ENCODE measurements around the gene MN1.
"Not testable (repeated sequence)": the region's sequence is repeated elsewhere in the genome, so short reads cannot be mapped to it uniquely, and the experiment has no call there.

The MN1 gene

GRCh38 chr22:27745154-27745553 is 56.4 kb downstream of the MN1 start:
- H3K4me3 ChIP-seq (ENCODE audit: low read depth, low read length): no peak overlapping the region
- DNase-seq (ENCODE audit: low read depth): no peak
- TF ChIP-seq POLR2A (IDR thresholded peaks at IDR 0.05; ENCODE audit: extremely low read depth, insufficient read length): no peak
- no peak for TF ChIP-seq MAX (IDR thresholded peaks at IDR 0.05; ENCODE audit: low read depth, low read length)
- TF ChIP-seq CTCF (IDR thresholded peaks at IDR 0.05; ENCODE audit: low read depth, low read length): no peak
- TF ChIP-seq MYC (IDR thresholded peaks at IDR 0.05; ENCODE audit: low read depth, low read length): no peak

- not testable (repeated sequence) for H3K4me3 ChIP-seq (ENCODE audit: low read depth, low read length); DNase-seq (ENCODE audit: low read depth)
Measured at GRCh38 chr22:27744078-27744477, 57.5 kb downstream of the MN1 start.

GRCh38 chr22:27740202-27740748 is 61.3 kb downstream of the MN1 start:
- DNase-seq (ENCODE audit: low read depth): no peak
- TF ChIP-seq CTCF (IDR thresholded peaks at IDR 0.05; ENCODE audit: low read depth, low read length) (no peak), MAX (IDR thresholded peaks at IDR 0.05; ENCODE audit: low read depth, low read length) (no peak), MYC (IDR thresholded peaks at IDR 0.05; ENCODE audit: low read depth, low read length) (no peak), POLR2A (IDR thresholded peaks at IDR 0.05; ENCODE audit: extremely low read depth, insufficient read length) (no peak)
- no peak overlapping the region for H3K4me3 ChIP-seq (ENCODE audit: low read depth, low read length)

GRCh38 chr22:27737521-27737920 is 64.0 kb downstream of the MN1 start:
- no peak for DNase-seq (ENCODE audit: low read depth)
- H3K4me3 ChIP-seq (ENCODE audit: low read depth, low read length): no peak overlapping the region
- no peak for TF ChIP-seq MYC (IDR thresholded peaks at IDR 0.05; ENCODE audit: low read depth, low read length)

- no peak for DNase-seq (ENCODE audit: low read depth)
- TF ChIP-seq CTCF (IDR thresholded peaks at IDR 0.05; ENCODE audit: low read depth, low read length): no peak
- no peak for TF ChIP-seq MAX (IDR thresholded peaks at IDR 0.05; ENCODE audit: low read depth, low read length)
- no peak for TF ChIP-seq MYC (IDR thresholded peaks at IDR 0.05; ENCODE audit: low read depth, low read length)
- no peak for TF ChIP-seq POLR2A (IDR thresholded peaks at IDR 0.05; ENCODE audit: extremely low read depth, insufficient read length)
- H3K4me3 ChIP-seq (ENCODE audit: low read depth, low read length): no peak overlapping the region
Measured at GRCh38 chr22:27734066-27734465, 67.5 kb downstream of the MN1 start.

- no peak for DNase-seq (ENCODE audit: low read depth)
- H3K4me3 ChIP-seq (ENCODE audit: low read depth, low read length): no peak overlapping the region
- TF ChIP-seq CTCF (IDR thresholded peaks at IDR 0.05; ENCODE audit: low read depth, low read length) (no peak), MYC (IDR thresholded peaks at IDR 0.05; ENCODE audit: low read depth, low read length) (no peak), MAX (IDR thresholded peaks at IDR 0.05; ENCODE audit: low read depth, low read length) (no peak), POLR2A (IDR thresholded peaks at IDR 0.05; ENCODE audit: extremely low read depth, insufficient read length) (no peak)
Measured at GRCh38 chr22:27732841-27733240, 68.7 kb downstream of the MN1 start.

GRCh38 chr22:27732391-27732790 is 69.2 kb downstream of the MN1 start:
- no peak for DNase-seq (ENCODE audit: low read depth)
- TF ChIP-seq POLR2A (IDR thresholded peaks at IDR 0.05; ENCODE audit: extremely low read depth, insufficient read length) (no peak), MYC (IDR thresholded peaks at IDR 0.05; ENCODE audit: low read depth, low read length) (no peak), MAX (IDR thresholded peaks at IDR 0.05; ENCODE audit: low read depth, low read length) (no peak), CTCF (IDR thresholded peaks at IDR 0.05; ENCODE audit: low read depth, low read length) (no peak)
- no peak overlapping the region for H3K4me3 ChIP-seq (ENCODE audit: low read depth, low read length)

Measured in NB4 (cell line).